Epidermal melanocyte (primary cell): ENCODE measurements around the gene ALG12.

Experiments
- DNase-seq: peaks from one replicate; pipeline ENCODE4 v3.0.0; 2011; ENCODE audit warnings: low spot score; ENCODE audit not compliant: insufficient read length

The ALG12 gene

GRCh38 chr22:49958366-49958921 is 40.2 kb upstream of the ALG12 start:
- DNase-seq: no peak

- no peak for DNase-seq
Measured at GRCh38 chr22:49957826-49958365, 39.7 kb upstream of the ALG12 start.

- no peak for DNase-seq
Measured at GRCh38 chr22:49956914-49957825, 38.9 kb upstream of the ALG12 start.

- DNase-seq: no peak
Measured at GRCh38 chr22:49956418-49956770, 38.2 kb upstream of the ALG12 start.

- DNase-seq: no peak
Measured at GRCh38 chr22:49955581-49956417, 37.6 kb upstream of the ALG12 start.

DNA sequence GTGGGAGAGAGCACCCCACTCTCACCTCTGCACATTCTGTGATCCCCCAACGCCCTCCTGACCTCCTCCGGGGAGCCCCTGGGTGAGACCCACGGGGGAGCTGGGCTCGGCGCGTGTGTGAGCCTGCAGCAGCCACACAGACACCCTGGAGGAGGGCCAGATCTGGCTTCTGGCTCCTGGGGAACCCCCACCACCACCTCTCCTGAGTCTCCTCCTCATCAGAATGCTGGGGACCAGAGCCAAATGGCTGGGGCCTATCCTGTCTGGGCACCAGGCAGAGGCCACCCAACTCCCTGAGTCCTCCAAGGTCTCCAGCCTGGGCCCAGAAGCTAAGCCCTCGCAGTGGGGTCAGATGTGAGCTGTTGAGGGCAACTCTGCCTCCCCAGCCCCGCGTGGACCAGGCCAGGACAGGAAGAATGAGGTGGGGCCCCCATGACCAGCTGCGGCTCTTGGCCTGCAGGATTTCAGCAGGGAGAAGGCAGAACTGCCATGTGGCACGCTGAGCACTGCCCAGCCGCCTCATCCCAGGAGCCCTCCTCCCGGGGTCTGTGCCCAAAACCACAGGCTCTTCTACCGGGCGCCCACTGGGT is 36.8 kb upstream of the ALG12 start:
- DNase-seq: no peak

DNA sequence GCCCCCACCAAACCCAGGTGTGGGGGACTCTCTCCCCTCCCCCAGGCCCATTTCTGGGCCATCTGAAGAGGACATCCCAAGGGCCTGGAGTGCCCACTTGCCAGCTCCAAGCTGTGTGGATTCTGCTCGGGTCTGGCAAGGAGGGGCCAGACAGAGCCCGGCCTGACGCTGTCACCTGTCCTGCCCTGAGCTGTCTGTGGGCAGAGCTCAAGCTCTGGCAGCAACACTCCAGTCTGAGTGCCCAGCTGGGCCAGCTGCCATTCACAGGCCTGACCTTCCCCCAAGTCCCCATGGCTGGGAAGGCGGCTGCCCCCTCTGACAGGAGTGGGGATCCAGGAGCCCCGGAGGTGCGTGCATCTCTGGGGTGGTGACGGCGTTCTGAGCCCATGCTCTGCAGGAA is 36.1 kb upstream of the ALG12 start:
- no peak for DNase-seq

GRCh38 chr22:49953680-49954344 is 35.6 kb upstream of the ALG12 start:
- DNase-seq: no peak

DNA sequence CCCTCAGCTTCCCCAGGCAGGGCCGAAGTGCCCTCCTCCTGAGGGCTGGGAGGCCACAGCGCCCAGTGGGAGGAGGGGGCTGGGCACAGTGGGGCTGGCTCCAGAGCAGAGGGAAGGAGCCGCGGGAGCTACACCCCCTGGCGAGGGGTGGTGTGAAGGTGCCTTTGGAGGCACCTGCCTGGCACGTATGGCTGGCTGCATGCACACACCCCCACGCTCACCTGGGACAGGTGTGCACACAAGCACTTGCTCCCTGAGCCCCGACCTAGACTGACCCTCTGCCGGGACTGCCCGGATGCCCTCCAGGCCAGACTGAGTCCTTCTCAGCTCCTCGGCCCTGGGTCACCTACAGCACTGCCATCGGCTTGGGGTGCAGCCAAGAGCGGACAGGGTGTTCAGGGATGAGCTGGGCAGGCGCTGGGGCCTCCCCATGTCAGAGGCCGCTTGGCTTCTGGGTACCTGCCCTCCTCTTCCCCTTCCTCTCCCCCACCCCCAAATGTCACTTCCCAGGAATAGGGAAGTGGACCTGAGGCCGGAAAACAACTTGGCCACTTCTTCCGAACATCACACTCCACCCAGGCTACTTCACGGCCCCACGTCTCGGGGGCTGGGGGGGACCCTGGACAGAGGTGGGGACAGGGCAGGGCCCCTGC is 34.9 kb upstream of the ALG12 start:
- DNase-seq: no peak

DNA sequence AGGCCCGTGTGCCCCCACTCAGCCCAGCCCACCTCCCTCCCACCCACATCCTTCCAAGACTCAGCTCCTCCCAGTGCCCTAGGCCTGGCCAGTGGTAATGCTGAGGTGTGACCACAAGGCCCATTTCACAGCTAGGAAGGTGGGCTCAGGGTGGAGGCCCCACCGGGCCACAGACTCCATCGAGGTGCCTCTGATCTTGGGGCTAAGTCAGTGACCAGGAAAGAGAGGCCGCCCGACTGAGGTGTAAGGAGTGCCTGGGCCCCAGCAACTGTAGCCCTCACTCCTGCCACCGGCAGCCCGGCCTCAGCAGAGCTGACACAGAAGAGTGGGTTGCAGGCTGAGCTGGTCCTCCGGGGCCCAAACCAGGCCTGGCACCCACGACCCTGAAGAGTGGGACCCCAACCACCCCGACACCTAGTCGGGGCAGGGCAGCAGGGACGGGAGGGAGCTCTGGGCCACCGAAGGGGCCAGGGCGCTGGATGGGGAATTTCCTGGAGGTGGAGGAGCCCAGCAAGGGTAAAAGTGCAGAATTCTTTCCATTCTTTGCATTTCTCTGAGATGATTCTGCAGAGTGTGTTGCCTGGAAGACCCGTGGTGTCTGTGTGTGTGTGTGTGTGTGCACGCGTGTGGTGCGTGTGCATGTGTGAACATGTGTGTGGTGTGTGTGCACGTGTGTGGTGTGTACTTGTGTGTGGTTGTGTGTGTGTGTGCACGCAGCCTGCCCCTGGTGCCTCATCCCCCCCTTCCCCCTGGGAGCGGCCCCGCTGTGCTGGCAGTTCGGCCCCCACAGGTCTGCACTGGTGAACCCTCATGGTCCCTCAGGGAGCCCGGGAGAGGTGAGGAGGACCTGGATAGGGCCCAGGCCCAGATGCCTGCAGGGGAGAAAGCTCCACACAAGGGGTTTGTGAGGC is 34.0 kb upstream of the ALG12 start:
- DNase-seq: peak; percentile 69

DNA sequence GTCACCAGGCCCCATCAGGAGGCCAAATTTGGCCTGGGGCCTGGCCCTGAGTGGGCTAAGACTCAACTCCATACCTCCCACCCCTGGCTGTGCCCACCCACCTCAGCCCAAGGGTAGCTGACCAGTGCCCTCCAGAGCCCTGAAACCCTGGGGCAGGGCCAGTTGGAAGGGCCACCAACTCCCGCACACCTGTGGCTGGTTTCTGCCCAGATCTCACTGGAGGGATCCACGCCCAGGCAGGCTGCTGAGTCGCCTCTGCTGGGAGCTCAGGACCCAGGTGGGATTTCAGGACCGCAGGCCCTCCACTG is 33.4 kb upstream of the ALG12 start:
- no peak for DNase-seq

GRCh38 chr22:49951000-49951677 is 32.9 kb upstream of the ALG12 start:
- DNase-seq: no peak

- DNase-seq: no peak
Measured at GRCh38 chr22:49950396-49950994, 32.3 kb upstream of the ALG12 start.

GRCh38 chr22:49949914-49950292 is 31.7 kb upstream of the ALG12 start:
- DNase-seq: no peak

- DNase-seq: no peak
Measured at GRCh38 chr22:49948958-49949913, 31.0 kb upstream of the ALG12 start.

DNA sequence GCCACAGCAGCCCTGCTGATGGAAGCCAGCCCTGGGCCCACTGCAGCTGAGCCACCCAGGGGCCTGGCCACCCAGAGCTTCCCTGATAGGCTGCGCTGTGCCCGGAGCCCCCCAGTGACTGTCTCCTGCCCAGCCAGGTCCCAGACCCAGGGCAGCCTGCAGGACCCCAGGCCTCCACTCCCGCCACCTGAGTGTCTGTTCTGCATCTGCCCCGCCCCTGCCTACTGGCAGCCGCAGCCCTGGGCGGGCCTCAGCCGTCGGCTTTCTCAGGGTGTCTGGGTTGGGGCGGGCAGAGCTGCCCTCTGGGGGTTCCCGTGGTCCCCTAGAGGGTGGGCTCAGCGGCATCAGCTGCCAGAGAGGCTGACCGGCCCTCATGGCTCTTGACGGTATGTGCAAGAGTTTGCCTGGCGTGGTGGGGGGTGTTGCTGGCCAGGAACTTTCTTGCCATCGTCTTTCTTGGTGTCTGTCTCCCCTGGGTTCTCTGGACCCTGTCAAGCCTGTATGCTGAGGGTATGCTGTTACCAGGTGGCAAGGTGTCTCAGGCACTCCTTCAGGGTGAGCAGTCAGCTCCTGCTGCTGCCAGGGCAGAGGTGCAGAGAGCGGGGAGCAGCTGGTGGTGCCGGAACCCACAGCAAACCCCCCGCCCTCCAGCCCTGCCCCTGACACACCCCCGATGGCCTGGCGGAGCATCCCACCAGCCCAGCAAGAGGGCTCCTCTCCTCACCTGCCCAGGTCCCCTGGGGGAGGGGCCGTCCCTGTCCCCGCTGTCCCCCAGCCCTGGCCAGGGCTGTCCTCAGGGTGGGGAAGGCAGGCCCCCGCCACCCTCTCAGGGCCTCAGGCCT is 30.1 kb upstream of the ALG12 start:
- no peak for DNase-seq

GRCh38 chr22:49947296-49947622 is 29.0 kb upstream of the ALG12 start:
- DNase-seq: no peak
